OCI-LY7 (cell line): ENCODE data around the gene SYT2. TPM values are rescaled to one million over a fixed set of nuclear protein-coding genes. Genes with fewer than 3 reads are reported as not detected.

ENCODE experiments used
- BruUV-seq: library from RNA; stranded (reverse); fragments of 400-500 nt; replicated peaks from 2 replicates; lab custom pipeline; 2021; lab: Mats Ljungman, UMichigan
- CTCF ChIA-PET: fragments of 300-600 bp; sonication (Branson Sonifier 250); formaldehyde crosslinking; loops from one replicate; lab custom pipeline; 2022; ENCODE audit warnings: antibody characterized with exemption; ENCODE audit not compliant: unreplicated experiment; lab: Charles Lee
- POLR2A ChIA-PET: fragments of 300-600 bp; sonication (Branson Sonifier 250); formaldehyde crosslinking; loops from one replicate; lab custom pipeline; 2022; ENCODE audit warnings: antibody characterized with exemption; lab: Charles Lee
- DNase-seq: peaks from one replicate; pipeline ENCODE4 v3.0.0-alpha.2; 2015; ENCODE audit warnings: low spot score
- H2AFZ ChIP-seq: fragments of 200-600 bp; sonication (generic), shearing (Covaris generic); 2 replicates; pipeline ENCODE4 v1.6.1; 2014; ENCODE audit warnings: mild to moderate bottlenecking, antibody characterized with exemption, low read length, moderate library complexity
- H3K27ac ChIP-seq: fragments of 200-600 bp; sonication (generic); 2 replicates; pipeline ENCODE4 v1.5.1; 2014; ENCODE audit warnings: mixed run types, low read depth, mild to moderate bottlenecking, moderate library complexity, low read length, inconsistent platforms; ENCODE audit not compliant: poor library complexity, severe bottlenecking
- H3K36me3 ChIP-seq: fragments of 200-600 bp; sonication (generic); 2 replicates; pipeline ENCODE4 v1.6.1; 2014; ENCODE audit warnings: mild to moderate bottlenecking, antibody characterized with exemption, low read length, moderate library complexity, mixed read lengths; ENCODE audit not compliant: insufficient read depth
- H3K4me1 ChIP-seq: fragments of 200-600 bp; sonication (generic); 2 replicates; pipeline ENCODE4 v1.5.1; 2014; ENCODE audit warnings: mild to moderate bottlenecking, low read length; ENCODE audit not compliant: insufficient read depth, poor library complexity, severe bottlenecking
- H3K4me2 ChIP-seq: fragments of 200-600 bp; sonication (generic); 2 replicates; pipeline ENCODE4 v1.6.1; 2014; ENCODE audit warnings: mild to moderate bottlenecking, low read length
- H3K4me3 ChIP-seq: fragments of 200-600 bp; sonication (generic); 2 replicates; pipeline ENCODE4 v1.5.1; 2014; ENCODE audit warnings: mild to moderate bottlenecking, low read depth, low read length; ENCODE audit not compliant: poor library complexity, severe bottlenecking
- H3K79me2 ChIP-seq: fragments of 200-600 bp; sonication (generic); 2 replicates; pipeline ENCODE4 v1.6.1; 2016; ENCODE audit warnings: low read depth, mild to moderate bottlenecking, low read length, moderate library complexity, mixed read lengths; ENCODE audit not compliant: insufficient read depth
- H3K9me2 ChIP-seq: fragments of 200-600 bp; sonication (generic); 2 replicates; pipeline ENCODE4 v1.6.1; 2016; ENCODE audit warnings: mild to moderate bottlenecking, low read length, mixed read lengths; ENCODE audit not compliant: insufficient read depth
- H3K9me3 ChIP-seq: fragments of 200-600 bp; sonication (generic); 2 replicates; pipeline ENCODE4 v1.6.1; 2014; ENCODE audit warnings: mild to moderate bottlenecking, mixed run types, low read length, mixed read lengths
- H4K20me1 ChIP-seq: fragments of 200-600 bp; sonication (generic); 2 replicates; pipeline ENCODE4 v1.6.1; 2014; ENCODE audit warnings: mild to moderate bottlenecking, antibody characterized with exemption, low read length, moderate library complexity, mixed read lengths; ENCODE audit not compliant: insufficient read depth
- EZH2phosphoT487 ChIP-seq: fragments of 200-600 bp; sonication (generic); IDR thresholded peaks from 2 replicates; pipeline ENCODE4 v1.6.1; 2018; ENCODE audit warnings: low read depth, borderline replicate concordance, mild to moderate bottlenecking, mixed run types, antibody characterized with exemption, low read length, moderate library complexity, mixed read lengths
- intact Hi-C: fragments of 100-400 bp; cut with micrococcal nuclease; formaldehyde crosslinking; loops from one replicate; pipeline ENCODE4 v1.10.0; 2022; ENCODE audit not compliant: unreplicated experiment
- total RNA-seq, 2 experiments: library from RNA; depleted of rRNA in 1 of 2; stranded (reverse); fragments of >200 nt in 1 of 2; shearing (Covaris generic) in 1 of 2; gene quantifications; 2 replicates each; pipeline ENCODE4 v1.2.3, GENCODE V29; 2014 to 2022
- TF ChIP-seq, protein P1 (sequence below): fragments of 200-600 bp; sonication (generic); conservative IDR thresholded peaks from 2 replicates; pipeline ENCODE4 v1.5.1; 2014; ENCODE audit warnings: mild to moderate bottlenecking, antibody characterized with exemption, low read length, moderate library complexity, mixed read lengths

SYT2 gene
- total RNA-seq, 2 experiments from 2014 or later: not detected

GRCh38 chr1:202679406-202680177, 30.7 kb downstream of the SYT2 start:
- no TSS peak for BruUV-seq
- no peaks in the 10 kb centered on the region for H4K20me1 ChIP-seq
- TF ChIP-seq, protein P1, sequence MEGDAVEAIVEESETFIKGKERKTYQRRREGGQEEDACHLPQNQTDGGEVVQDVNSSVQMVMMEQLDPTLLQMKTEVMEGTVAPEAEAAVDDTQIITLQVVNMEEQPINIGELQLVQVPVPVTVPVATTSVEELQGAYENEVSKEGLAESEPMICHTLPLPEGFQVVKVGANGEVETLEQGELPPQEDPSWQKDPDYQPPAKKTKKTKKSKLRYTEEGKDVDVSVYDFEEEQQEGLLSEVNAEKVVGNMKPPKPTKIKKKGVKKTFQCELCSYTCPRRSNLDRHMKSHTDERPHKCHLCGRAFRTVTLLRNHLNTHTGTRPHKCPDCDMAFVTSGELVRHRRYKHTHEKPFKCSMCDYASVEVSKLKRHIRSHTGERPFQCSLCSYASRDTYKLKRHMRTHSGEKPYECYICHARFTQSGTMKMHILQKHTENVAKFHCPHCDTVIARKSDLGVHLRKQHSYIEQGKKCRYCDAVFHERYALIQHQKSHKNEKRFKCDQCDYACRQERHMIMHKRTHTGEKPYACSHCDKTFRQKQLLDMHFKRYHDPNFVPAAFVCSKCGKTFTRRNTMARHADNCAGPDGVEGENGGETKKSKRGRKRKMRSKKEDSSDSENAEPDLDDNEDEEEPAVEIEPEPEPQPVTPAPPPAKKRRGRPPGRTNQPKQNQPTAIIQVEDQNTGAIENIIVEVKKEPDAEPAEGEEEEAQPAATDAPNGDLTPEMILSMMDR: no peak
- TF ChIP-seq EZH2phosphoT487: no peak
- no peaks in the 10 kb centered on the region for H3K4me1 ChIP-seq
- no peak overlapping the region for H3K4me2 ChIP-seq
- H3K36me3 ChIP-seq: no peaks in the 10 kb centered on the region
- H3K9me3 ChIP-seq: no peaks in the 10 kb centered on the region
- DNase-seq: no peak
- no peak overlapping the region for H2AFZ ChIP-seq
- POLR2A ChIA-PET: no interaction called here
- no peak overlapping the region for H3K4me3 ChIP-seq
- H3K27ac ChIP-seq: no peak overlapping the region
- no peaks in the 10 kb centered on the region for H3K9me2 ChIP-seq
- CTCF ChIA-PET: no interaction called here
- intact Hi-C loops: no loop called here
- H3K79me2 ChIP-seq: no peaks in the 10 kb centered on the region

DNA sequence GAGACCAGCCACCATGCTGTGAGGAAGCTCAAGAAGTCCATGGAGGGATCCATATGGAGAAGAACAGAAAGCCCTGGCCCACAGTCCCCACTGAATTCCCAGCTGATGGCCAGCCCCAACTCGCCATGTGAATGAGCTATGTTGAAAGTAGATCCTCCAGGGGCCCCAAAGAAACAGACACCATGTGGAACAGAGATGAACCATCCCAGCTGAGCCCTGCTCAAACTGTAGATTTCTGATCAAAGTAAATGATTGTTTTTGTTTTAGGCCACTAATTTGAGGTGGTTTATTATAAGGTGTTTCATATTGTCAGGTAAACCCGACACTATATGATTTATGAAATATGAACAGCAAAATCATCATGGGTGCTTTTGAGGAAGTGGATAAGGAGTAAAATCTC, 32.8 kb downstream of the SYT2 start:
- no TSS peak for BruUV-seq
- TF ChIP-seq, protein P1: no peak
- no peak for TF ChIP-seq EZH2phosphoT487
- POLR2A ChIA-PET: no interaction called here

DNA sequence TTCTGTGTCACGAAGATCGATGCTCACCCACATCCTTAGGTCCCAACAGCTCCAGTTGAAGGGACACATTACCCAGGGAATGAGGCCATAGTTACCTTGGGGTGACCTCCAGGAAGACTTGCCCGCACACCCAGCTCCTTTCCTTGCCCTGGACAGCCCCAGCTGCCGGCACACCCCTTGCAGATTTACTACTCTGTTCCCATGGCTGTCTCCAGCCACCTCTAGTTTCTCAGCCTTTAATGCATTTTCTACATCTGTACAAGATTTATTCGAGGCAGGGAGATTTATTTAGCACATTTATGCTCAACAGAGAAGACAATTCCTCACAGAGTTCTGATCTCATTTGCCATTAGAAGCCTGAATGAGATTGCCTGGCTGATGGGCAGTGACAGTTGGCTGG, 36.7 kb downstream of the SYT2 start:
- ChIA-PET POLR2A (no interaction called here), CTCF (no interaction called here)

More for the DNA sequence above, 32.8 kb downstream of the SYT2 start:
- H3K4me3 ChIP-seq: no peak overlapping the region
- H3K36me3 ChIP-seq: no peaks in the 10 kb centered on the region
- no peak overlapping the region for H3K27ac ChIP-seq
- H3K4me2 ChIP-seq: no peak overlapping the region
- no peaks in the 10 kb centered on the region for H3K4me1 ChIP-seq
- no peak for DNase-seq
- no peaks in the 10 kb centered on the region for H3K9me3 ChIP-seq
- H4K20me1 ChIP-seq: no peaks in the 10 kb centered on the region
- no peaks in the 10 kb centered on the region for H3K9me2 ChIP-seq
- intact Hi-C loops: no loop called here
- no peak overlapping the region for H2AFZ ChIP-seq
- H3K79me2 ChIP-seq: no peaks in the 10 kb centered on the region
- CTCF ChIA-PET: no interaction called here

More for the DNA sequence above, 36.7 kb downstream of the SYT2 start:
- H3K4me3 ChIP-seq: no peak overlapping the region
- no peak overlapping the region for H3K4me2 ChIP-seq
- H3K4me1 ChIP-seq: no peaks in the 10 kb centered on the region
- no peak overlapping the region for H3K27ac ChIP-seq
- H3K36me3 ChIP-seq: no peaks in the 10 kb centered on the region
- H2AFZ ChIP-seq: no peak overlapping the region
- H3K9me3 ChIP-seq: no peaks in the 10 kb centered on the region
- H3K9me2 ChIP-seq: no peaks in the 10 kb centered on the region
- TF ChIP-seq EZH2phosphoT487: no peak
- TF ChIP-seq, protein P1: no peak
- no peaks in the 10 kb centered on the region for H4K20me1 ChIP-seq
- no peaks in the 10 kb centered on the region for H3K79me2 ChIP-seq
- no peak for DNase-seq
- intact Hi-C loops: no loop called here
- no TSS peak for BruUV-seq
